ENCODE results near the gene MAGI3.
"Not testable (repeated sequence)": the region's sequence is repeated elsewhere in the genome, so short reads cannot be mapped to it uniquely, and the experiment has no call there.

Gene MAGI3

GRCh38 chr1:113451710-113452109 is 61.4 kb downstream of the MAGI3 start:
- DNase-seq: no peak

DNA sequence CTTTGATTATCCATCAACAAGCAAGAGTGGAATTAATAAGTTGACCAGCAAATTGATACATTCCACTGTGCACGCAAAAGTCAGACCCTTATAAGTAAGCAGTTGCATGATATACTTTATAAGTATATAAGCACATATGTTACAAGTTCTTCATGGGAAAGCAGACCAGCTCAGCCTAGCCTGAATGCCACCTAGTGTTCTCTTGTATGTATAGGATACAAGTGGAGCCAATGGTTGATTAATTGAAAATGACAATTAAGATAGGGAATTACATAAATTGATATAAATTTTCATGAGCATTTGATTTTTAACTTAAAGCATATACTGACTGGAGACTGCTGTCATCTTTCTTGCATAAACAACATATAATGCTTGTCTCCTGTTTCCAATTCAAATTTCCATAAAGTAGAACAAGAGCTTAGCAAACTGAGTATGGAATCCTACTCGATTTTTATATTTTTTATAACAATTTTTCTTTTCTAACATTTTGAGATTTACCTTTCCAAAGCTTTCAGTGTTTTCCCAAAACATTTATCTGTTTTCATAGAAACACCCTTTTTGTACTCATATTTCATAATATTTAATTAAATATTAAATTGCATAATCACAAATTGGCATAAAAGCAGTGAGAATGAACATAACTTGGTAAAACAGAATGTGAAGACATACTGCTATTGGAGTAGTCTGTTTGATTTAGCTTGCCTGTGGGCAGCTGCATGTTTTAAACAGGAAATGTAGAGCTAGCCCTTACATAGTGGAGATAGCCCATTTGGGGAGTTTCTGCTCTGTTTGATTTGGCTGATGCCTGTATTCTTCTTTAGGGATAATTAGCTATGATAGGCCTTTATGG is 62.8 kb downstream of the MAGI3 start:
- DNase-seq: no peak

DNA sequence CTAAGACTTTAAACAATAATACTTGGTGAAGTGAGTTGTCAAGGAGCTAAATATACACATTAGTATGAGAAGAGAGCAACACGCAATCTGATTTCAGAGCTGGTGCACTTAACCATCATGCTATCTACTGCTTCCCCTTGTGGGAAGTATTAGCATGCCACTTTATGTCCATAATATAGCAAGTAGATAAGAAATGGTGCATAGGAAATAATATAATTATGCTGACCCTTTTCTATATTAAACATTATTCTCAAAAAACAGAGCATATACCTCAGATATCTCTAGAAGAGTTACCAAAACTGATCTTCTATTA is 63.4 kb downstream of the MAGI3 start:
- DNase-seq: no peak

- DNase-seq: no peak
Observed at GRCh38 chr1:113455374-113455773, 65.1 kb downstream of the MAGI3 start.

DNA sequence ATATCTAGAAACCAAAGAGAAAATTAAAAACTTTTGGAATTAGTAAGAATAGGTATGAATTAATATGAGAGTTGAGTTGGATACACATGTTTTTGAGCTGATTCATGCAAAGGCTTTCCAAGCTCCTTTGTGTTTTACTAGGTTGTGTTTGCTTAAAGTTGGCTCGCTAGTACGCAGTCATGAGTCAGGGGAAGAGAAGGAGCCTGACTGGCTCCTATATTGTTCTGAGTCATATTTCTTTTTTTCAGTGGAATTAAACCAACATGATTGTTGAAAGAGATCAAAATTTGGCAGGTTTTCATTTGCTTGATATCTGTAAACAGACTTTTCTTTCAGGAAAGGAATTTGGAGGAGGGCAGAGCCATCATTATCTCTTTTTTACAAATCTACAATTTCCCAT is 66.7 kb downstream of the MAGI3 start:
- DNase-seq: no peak

GRCh38 chr1:113459279-113459678 is 69.0 kb downstream of the MAGI3 start:
- no peak for DNase-seq

GRCh38 chr1:113467991-113468390 is 77.7 kb downstream of the MAGI3 start:
- DNase-seq: no peak

DNA sequence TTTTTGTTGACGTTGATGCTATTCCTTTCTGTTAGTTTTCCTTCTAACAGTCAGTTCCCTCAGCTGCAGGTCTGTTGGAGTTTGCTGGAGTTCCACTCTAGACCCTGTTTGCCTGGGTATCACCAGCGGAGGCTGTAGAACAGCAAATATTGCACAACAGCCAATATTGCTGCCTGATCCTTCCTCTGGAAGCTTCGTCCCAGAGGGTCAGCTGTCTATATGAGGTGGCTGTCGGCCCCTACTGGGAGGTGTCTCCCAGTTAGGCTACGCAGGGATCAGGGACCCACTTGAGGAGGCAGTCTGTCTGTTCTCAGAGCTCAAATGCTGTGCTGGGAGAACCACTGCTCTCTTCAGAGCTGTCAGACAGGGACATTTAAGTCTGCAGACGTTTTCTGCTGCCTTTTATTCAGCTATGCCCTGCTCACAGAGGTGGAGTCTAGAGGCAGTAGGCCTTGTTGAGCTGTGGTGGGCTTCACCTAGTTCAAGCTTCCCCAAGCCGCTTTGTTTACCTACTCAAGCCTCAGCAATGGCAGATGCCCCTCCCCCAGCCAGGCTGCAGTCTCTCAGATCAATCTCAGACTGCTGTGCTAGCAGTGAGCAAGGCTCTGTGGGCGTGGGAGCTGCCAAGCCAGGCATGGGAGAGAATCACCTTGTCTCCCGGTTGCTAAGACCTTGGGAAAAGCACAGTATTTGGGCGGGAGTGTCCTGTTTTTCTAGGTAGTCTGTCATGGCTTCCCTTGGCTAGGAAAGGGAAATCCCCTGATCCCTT is 88.3 kb downstream of the MAGI3 start:
- DNase-seq: not testable (repeated sequence)

GRCh38 chr1:113479713-113480676 is 89.7 kb downstream of the MAGI3 start:
- no peak for DNase-seq

DNA sequence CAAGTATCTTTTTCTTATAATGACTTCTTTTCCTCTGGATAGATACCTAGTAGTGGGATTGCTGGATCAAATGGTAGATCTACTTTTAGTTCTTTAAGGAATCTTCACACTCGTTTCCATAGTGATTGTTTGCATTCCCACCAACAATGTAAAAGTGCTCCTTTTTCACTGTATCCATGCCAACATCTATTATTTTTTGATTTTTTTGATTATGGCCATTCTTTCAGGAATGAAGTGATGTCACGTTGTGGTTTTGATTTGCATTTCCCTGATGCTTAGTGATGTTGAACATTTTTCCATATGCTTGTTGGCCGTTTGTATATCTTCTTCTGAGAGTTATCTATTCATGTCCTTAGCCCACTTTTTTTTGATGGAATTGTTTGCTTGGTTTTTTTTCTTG is 94.8 kb downstream of the MAGI3 start:
- DNase-seq: not testable (repeated sequence)

- DNase-seq: no peak
Observed at GRCh38 chr1:113488576-113489177, 98.4 kb downstream of the MAGI3 start.

- DNase-seq: no peak
Observed at GRCh38 chr1:113490384-113490783, 100.1 kb downstream of the MAGI3 start.

DNA sequence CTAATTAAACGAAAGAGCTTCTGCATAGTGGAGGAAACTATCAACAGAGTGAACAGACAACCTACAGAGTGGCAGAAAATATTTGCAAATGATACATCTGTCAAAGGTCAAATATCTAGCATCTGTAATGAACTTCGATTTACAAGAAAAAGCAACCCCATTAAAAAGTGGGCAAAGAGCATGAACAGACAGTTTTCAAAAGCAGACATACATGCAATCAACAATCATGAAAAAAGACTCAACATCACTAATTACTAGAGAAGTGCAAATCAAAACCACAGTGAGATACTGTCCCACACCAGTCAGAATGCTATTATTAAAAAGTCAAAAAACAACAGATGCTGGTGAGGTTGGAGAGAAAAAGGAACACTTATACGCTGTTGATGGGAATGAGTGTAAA is 103.2 kb downstream of the MAGI3 start:
- DNase-seq: no peak

DNA sequence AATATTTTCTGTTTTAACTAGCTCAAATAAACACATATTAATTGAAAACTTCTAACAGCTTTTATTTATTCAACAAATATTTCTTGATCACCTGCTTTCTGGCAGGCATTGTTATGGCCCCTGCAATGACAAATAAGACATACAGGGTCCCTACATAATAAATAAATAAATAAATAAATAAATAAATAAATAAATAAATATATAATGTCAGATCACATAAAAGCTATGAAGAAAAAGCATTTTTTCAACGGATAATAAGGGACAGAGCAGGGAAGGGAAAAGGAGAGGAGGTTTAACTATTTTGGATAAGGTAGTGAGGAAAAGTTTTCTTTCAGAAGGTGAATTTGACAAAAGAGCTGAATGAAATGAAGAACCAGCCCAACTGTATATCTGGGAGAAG is 115.0 kb downstream of the MAGI3 start:
- DNase-seq: no peak

DNA sequence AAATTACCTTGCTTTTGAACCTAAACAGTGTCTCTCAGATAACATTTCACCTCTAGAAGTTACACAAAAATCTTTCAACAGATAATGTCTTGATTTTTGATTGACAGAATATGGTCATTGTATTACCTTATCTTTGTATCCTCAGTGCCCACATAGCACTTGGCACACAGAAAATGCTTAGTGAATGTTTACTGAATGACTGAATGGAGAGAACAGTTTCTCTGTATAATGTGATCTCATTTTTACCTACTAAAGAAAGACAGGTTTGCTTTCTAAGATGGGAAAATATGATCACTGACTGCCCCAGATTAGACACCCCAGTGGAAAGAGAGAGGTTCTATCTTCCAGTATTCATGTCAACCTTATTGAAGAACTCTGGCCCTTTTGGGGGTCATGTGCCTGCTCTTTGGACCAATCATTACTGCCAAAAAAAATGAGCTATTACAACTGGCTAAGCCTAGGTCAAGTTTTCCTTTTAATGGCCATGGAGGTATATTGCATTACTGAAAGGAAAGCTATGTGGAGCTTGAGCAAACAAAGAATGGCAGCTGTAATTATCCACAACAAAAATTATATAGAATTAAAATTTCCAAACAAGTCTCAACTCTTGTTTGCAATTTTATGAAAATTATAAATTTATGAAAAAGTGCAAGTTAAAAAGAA is 117.4 kb downstream of the MAGI3 start:
- no peak for DNase-seq

DNA sequence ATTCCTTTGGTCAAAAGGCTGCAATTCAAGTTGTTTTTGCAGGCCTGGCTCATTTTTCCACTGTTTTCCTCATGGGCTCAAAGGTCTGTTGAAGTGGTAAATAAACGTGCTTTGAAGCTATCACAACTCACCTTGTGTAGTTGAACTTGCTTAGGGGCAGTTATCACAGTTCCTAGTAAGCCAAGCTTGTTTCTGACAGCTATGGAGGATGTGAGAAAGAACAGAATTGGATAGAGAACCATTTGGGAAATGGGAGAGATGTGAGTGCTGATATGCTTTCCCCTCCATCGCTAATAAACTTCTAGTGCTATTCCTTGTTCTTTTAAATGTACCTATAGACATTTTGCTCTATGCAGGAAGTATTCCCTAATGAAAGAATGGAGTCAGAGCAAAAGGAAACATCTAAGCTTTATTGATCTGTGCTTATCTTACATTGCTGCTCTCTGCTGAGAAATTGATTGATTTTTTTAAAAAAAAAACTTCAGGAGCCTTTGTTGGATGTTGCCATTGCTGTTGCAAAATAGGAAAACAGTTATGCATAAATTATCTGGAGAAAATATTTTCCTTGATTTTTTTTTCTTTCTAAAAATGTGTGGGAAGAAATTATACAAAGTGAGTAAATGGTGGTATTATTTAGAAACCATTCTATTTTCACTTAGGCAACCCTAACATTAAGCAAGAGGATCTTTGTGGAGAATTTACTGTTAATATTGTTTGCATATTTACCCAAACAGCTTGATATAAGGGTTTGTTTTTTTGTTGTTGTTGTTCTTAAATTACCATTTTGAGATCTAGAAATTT is 118.2 kb downstream of the MAGI3 start:
- no peak for DNase-seq

DNA sequence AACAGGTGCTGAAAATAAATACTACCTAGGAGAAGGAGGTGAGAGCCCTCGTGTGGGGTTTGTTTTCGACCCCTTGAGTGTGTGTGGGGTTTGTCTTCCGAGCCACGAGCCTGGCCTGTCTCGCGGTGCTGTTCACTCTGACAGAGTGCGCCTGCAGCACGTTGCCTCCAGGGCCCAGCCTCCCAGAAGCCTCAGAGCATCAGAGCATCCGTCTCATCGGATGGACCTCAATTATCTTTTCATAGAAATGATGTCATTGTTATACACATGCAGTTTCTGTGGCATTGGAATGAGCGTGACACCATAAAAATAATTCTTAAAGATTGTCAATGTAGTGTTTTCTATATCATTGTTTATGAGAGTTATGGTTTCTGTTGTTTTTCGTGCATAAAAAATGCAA is 119.5 kb downstream of the MAGI3 start:
- DNase-seq: not testable (repeated sequence)

DNA sequence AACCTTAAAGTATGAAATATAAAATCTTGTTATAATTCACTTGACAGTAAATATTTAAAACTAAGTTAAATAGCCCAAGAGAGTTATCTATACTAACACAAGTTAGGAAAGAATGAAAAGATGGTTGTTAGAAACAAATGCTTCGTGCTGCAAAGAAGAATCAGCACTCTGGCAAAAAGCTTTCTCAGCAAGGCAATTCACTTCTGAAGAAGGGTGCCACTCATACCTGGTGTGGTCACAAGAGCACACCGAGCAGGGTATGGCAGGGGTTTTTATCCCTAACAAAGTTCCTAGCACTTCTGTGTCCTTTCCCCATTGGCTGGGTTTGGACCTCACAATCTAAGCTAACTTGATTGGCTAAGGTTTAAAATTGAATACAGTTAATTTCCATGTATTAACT is 121.0 kb downstream of the MAGI3 start:
- no peak for DNase-seq

GRCh38 chr1:113515498-113515897 is 125.2 kb downstream of the MAGI3 start:
- no peak for DNase-seq

GRCh38 chr1:113517346-113517745 is 127.0 kb downstream of the MAGI3 start:
- no peak for DNase-seq

DNA sequence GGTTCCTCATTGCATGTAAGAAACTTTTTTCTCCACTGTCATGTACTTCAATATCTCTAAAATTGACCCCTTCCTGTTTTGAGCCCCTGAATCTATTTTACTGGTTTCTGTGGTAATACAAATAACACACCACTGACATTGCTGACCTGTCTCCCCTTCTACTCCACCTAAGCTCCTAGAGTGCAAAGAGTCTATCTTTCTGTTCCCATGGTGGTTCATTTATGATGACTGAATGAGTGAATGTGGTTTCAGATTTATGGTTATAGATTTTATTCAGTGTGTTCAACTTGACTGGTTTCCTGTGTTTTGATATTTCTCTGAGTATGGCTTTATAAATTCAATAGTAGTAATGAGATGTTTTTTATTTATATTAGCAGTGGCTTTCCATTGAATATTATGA is 127.7 kb downstream of the MAGI3 start:
- DNase-seq: no peak

Measured in CD4-positive, alpha-beta T cell treated with Interferon gamma for 1 hour (primary cell).